MCF 10A (cell line): ENCODE results near the gene THRB. TPM values are rescaled to one million over a fixed set of nuclear protein-coding genes. Genes with fewer than 3 reads are reported as not detected.

Experiments used
- BruUV-seq: library from RNA; stranded (reverse); fragments of 400-500 nt; replicated peaks from 2 replicates; lab custom pipeline; 2021; lab: Mats Ljungman, UMichigan
- CTCF ChIA-PET: fragments of 300-600 bp; sonication (Branson Sonifier 250); formaldehyde crosslinking; extraction: SDS; loops from one replicate; lab custom pipeline; 2021; ENCODE audit warnings: antibody characterized with exemption, inconsistent platforms; lab: Yijun Ruan, JAX
- POLR2A ChIA-PET: fragments of 300-600, 350-650 bp; sonication (Branson Sonifier 250); formaldehyde crosslinking; extraction: SDS; loops from one replicate; lab custom pipeline; 2020; ENCODE audit warnings: antibody characterized with exemption, inconsistent platforms; lab: Yijun Ruan, JAX
- DNase-seq: peaks from one replicate; pipeline ENCODE4 v3.0.0-alpha.2; 2018; ENCODE audit not compliant: unreplicated experiment
- H3K27ac Mint-ChIP-seq: one replicate; pipeline ENCODE4 v1.8.0; 2022; ENCODE audit warnings: mild to moderate bottlenecking, low read depth, mixed read lengths; ENCODE audit not compliant: unreplicated experiment
- H3K27me3 Mint-ChIP-seq: one replicate; pipeline ENCODE4 v1.8.0; 2022; ENCODE audit warnings: mixed read lengths; ENCODE audit not compliant: insufficient read depth, unreplicated experiment
- H3K36me3 Mint-ChIP-seq: one replicate; pipeline ENCODE4 v1.8.0; 2022; ENCODE audit warnings: mild to moderate bottlenecking, moderate library complexity, mixed read lengths; ENCODE audit not compliant: insufficient read depth, unreplicated experiment
- H3K4me1 Mint-ChIP-seq: one replicate; pipeline ENCODE4 v1.8.0; 2022; ENCODE audit warnings: mixed read lengths; ENCODE audit not compliant: insufficient read depth, unreplicated experiment
- H3K4me3 Mint-ChIP-seq: one replicate; pipeline ENCODE4 v1.8.0; 2022; ENCODE audit warnings: mild to moderate bottlenecking, moderate library complexity, mixed read lengths; ENCODE audit not compliant: unreplicated experiment
- H3K9me3 Mint-ChIP-seq: one replicate; pipeline ENCODE4 v1.8.0; 2022; ENCODE audit warnings: mixed read lengths; ENCODE audit not compliant: unreplicated experiment
- CTCF ChIP-seq: fragments of 200-600 bp; IDR thresholded peaks from one replicate; pipeline ENCODE4 v1.8.0; 2022; ENCODE audit warnings: antibody characterized with exemption, mild to moderate bottlenecking; ENCODE audit not compliant: unreplicated experiment
- intact Hi-C: fragments of 100-400 bp; cut with micrococcal nuclease; formaldehyde crosslinking; loops from 2 replicates; pipeline ENCODE4 v1.14.1; 2022
- total RNA-seq: library from RNA; stranded (reverse); gene quantifications from 2 replicates; pipeline ENCODE4 v1.2.3, GENCODE V29; 2022

Gene THRB
- total RNA-seq, 1 experiment from 2014 or later = 4.2 TPM

DNA sequence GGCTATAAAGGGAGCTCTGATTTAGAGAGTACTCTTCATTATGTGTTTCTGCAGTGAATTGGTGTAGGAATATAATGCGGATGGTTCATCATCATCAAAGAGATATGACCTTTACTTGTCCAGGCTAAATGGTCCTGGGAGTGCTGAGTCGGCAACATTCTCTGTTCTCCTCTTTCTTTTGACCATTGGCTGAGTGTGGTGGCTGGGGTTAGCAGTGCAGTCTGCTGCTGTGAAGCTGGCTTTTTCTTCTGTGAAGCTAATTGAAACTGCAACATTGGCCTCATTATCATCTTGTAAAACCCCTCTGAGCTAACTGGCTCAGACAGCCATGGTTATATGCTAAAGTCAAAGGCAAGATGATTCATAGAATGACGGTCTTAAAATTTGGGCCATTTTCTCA, 83.8 kb downstream of the THRB start:
- intact Hi-C loops = no loop called here
- Mint-ChIP-seq H3K9me3 (no peaks in the 10 kb centered on the region), H3K27ac (no peak overlapping the region), H3K4me1 (no peaks in the 10 kb centered on the region), H3K36me3 (no peaks in the 10 kb centered on the region), H3K27me3 (no peaks in the 10 kb centered on the region), H3K4me3 (no peak overlapping the region)
- no peak for TF ChIP-seq CTCF
- ChIA-PET POLR2A (interaction anchor here (0.5 to 0.9 kb wide), 2 partner anchors 18 to 75 kb away, joined by 3 to 4 read pairs; no protein-coding TSS in a partner anchor), CTCF (no interaction called here)
- DNase-seq = no peak
- BruUV-seq = no TSS peak

DNA sequence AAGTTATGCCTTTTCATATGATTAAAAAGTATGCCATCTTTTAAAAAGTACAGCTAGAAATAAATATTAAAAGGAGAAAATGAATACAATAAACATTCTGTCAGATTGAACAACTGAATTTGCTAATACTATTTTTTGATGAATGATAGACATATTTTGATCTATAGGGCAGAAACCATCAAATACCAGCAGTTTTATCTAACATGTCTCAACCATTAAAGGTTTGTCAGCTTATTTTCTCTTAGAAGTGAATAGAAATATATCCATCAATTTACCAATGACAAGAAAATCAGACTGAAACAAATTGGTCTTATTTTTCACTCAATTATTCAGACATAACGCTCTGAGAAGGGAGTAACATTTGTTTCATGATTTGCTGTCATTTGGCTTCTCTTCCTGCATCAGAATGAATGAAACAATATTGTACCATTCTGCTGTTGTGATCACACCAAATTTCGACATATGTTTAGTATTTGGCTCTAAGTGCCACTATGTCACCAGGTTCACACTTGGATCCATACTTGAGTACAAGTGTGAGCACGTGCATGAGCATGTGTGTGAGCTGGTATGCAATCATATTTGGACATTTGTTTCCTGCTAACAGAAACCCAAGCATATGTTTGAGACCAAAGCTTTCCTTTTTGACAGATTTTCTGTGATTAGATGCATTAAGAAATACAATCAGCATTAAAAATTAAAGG, 86.5 kb downstream of the THRB start:
- BruUV-seq = no TSS peak
- no peaks in the 10 kb centered on the region for H3K4me1 Mint-ChIP-seq
- CTCF ChIA-PET = no interaction called here

DNA sequence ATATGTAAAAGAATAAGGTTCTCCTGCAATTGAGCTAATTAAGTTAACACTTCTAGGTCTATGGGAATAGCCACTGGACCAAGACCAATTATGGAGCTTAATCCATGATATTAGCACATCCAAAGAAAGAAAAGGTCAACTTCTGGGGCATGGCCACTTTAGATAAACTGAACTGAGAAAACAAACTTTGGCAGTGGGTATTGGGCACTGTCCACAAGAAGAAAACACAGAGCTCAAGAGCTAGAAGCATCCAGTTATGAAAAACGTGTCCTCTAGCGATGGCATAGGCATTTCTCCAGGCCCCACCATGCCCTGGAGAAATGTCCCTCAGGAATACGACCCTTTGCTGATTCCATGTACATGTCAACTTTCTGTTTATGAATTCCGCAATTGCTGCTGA, 87.8 kb downstream of the THRB start:
- intact Hi-C loops = no loop called here
- CTCF ChIA-PET = interaction anchor here (0.6 to 1.1 kb wide), 4 partner anchors 21 to 205 kb away, joined by 3 read pairs; no protein-coding TSS in a partner anchor
- no peaks in the 10 kb centered on the region for H3K9me3 Mint-ChIP-seq

More for the DNA sequence above, 86.5 kb downstream of the THRB start:
- no peaks in the 10 kb centered on the region for H3K27me3 Mint-ChIP-seq
- intact Hi-C loops = no loop called here
- H3K36me3 Mint-ChIP-seq = no peaks in the 10 kb centered on the region
- no peak for TF ChIP-seq CTCF
- no peak overlapping the region for H3K27ac Mint-ChIP-seq
- H3K4me3 Mint-ChIP-seq = no peak overlapping the region
- no peak for DNase-seq
- no peaks in the 10 kb centered on the region for H3K9me3 Mint-ChIP-seq
- POLR2A ChIA-PET = interaction anchor here (1.2 kb wide), 1 partner anchor 12 kb away, joined by 3 read pairs; no protein-coding TSS in a partner anchor

More for the DNA sequence above, 87.8 kb downstream of the THRB start:
- Mint-ChIP-seq H3K4me3 (no peak overlapping the region), H3K27me3 (no peaks in the 10 kb centered on the region), H3K4me1 (no peaks in the 10 kb centered on the region), H3K27ac (no peak overlapping the region), H3K36me3 (peaks cover under 1% of the 10 kb centered on the region)
- BruUV-seq = no TSS peak
- TF ChIP-seq CTCF = no peak
- no peak for DNase-seq
- POLR2A ChIA-PET = interaction anchor here (0.7 kb wide), 2 partner anchors 66 to 233 kb away, joined by 3 to 4 read pairs; no protein-coding TSS in a partner anchor
